PC-9 (cell line): ENCODE results near the gene ITGAD. TPM values are rescaled to one million over a fixed set of nuclear protein-coding genes. Genes with fewer than 3 reads are reported as not detected.

Experiments
- BruUV-seq: library from RNA; stranded (reverse); fragments of 400-500 nt; replicated peaks from 2 replicates; lab custom pipeline; 2021; lab: Mats Ljungman, UMichigan
- CTCF ChIA-PET: fragments of 300-600 bp; sonication (Branson Sonifier 250); formaldehyde crosslinking; loops from one replicate; lab custom pipeline; 2022; ENCODE audit warnings: antibody characterized with exemption; lab: Charles Lee
- POLR2A ChIA-PET: fragments of 300-600 bp; sonication (Branson Sonifier 250); formaldehyde crosslinking; loops from one replicate; lab custom pipeline; 2022; ENCODE audit warnings: antibody characterized with exemption; ENCODE audit not compliant: unreplicated experiment; lab: Charles Lee
- DNase-seq, 2 experiments: peaks; one replicate each; pipeline versions ENCODE4 v3.0.0 to v3.0.0-alpha.2; 2015 to 2022; ENCODE audit warnings: mixed read lengths in 1 of 2
- H2AFZ ChIP-seq: fragments of 200-600 bp; sonication (generic); 2 replicates; pipeline ENCODE4 v1.8.1; 2017; ENCODE audit warnings: antibody characterized with exemption
- H3F3A ChIP-seq: fragments of 200-600 bp; sonication (generic); 2 replicates; pipeline ENCODE4 v1.8.1; 2017; ENCODE audit warnings: antibody characterized with exemption, mild to moderate bottlenecking, low read depth; ENCODE audit not compliant: insufficient read depth
- H3K27ac ChIP-seq: fragments of 200-600 bp; sonication (generic); 2 replicates; pipeline ENCODE4 v1.6.1; 2016; ENCODE audit warnings: mixed run types
- H3K27me3 ChIP-seq: fragments of 200-600 bp; sonication (generic); 2 replicates; pipeline ENCODE4 v1.6.1; 2016; ENCODE audit warnings: low read depth, mixed run types; ENCODE audit not compliant: insufficient read depth
- H3K36me3 ChIP-seq: fragments of 200-600 bp; sonication (generic); 2 replicates; pipeline ENCODE4 v1.6.1; 2016; ENCODE audit warnings: low read depth, mixed run types
- H3K4me1 ChIP-seq: fragments of 200-600 bp; sonication (generic); replicated peaks from 2 replicates; pipeline ENCODE4 v1.6.1; 2016; ENCODE audit warnings: mixed run types; ENCODE audit not compliant: insufficient read depth
- H3K4me2 ChIP-seq: fragments of 200-600 bp; sonication (generic); 2 replicates; pipeline ENCODE4 v1.6.1; 2017; ENCODE audit warnings: mixed run types
- H3K4me3 ChIP-seq: fragments of 200-600 bp; sonication (generic); 2 replicates; pipeline ENCODE4 v1.6.1; 2016; ENCODE audit warnings: mixed run types
- H3K79me2 ChIP-seq: fragments of 200-600 bp; sonication (generic); 2 replicates; pipeline ENCODE4 v1.6.1; 2017; ENCODE audit warnings: low read depth, mixed run types
- H3K9me2 ChIP-seq: fragments of 200-600 bp; sonication (generic); 2 replicates; pipeline ENCODE4 v1.8.1; 2017; ENCODE audit warnings: mild to moderate bottlenecking; ENCODE audit not compliant: insufficient read depth
- H3K9me3 ChIP-seq: fragments of 200-600 bp; sonication (generic); 2 replicates; pipeline ENCODE4 v1.8.1; 2016; ENCODE audit warnings: low read depth; ENCODE audit not compliant: insufficient read depth
- H4K20me1 ChIP-seq: fragments of 200-600 bp; sonication (generic); 2 replicates; pipeline ENCODE4 v1.8.1; 2017; ENCODE audit not compliant: insufficient read depth
- EZH2 ChIP-seq: fragments of 200-600 bp; sonication (generic); IDR thresholded peaks from 2 replicates; pipeline ENCODE4 v1.8.0; 2017; ENCODE audit warnings: antibody characterized with exemption, low read depth
- intact Hi-C: fragments of 100-400 bp; cut with micrococcal nuclease; formaldehyde crosslinking; loops from one replicate; pipeline ENCODE4 v1.10.0; 2022; ENCODE audit not compliant: unreplicated experiment
- total RNA-seq: library from RNA; stranded (reverse); gene quantifications from 2 replicates; pipeline ENCODE4 v1.2.3, GENCODE V29; 2021
- TF ChIP-seq, protein P1 (sequence below): fragments of 200-600 bp; sonication (generic); conservative IDR thresholded peaks from 2 replicates; pipeline ENCODE4 v1.6.1; 2017; ENCODE audit warnings: mixed run types, antibody characterized with exemption, mild to moderate bottlenecking, moderate library complexity

ITGAD gene
- total RNA-seq, 1 experiment from 2014 or later: not detected

- no peak for DNase-seq
- ChIA-PET POLR2A (no interaction called here), CTCF (no interaction called here)
- TF ChIP-seq, protein P1, sequence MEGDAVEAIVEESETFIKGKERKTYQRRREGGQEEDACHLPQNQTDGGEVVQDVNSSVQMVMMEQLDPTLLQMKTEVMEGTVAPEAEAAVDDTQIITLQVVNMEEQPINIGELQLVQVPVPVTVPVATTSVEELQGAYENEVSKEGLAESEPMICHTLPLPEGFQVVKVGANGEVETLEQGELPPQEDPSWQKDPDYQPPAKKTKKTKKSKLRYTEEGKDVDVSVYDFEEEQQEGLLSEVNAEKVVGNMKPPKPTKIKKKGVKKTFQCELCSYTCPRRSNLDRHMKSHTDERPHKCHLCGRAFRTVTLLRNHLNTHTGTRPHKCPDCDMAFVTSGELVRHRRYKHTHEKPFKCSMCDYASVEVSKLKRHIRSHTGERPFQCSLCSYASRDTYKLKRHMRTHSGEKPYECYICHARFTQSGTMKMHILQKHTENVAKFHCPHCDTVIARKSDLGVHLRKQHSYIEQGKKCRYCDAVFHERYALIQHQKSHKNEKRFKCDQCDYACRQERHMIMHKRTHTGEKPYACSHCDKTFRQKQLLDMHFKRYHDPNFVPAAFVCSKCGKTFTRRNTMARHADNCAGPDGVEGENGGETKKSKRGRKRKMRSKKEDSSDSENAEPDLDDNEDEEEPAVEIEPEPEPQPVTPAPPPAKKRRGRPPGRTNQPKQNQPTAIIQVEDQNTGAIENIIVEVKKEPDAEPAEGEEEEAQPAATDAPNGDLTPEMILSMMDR: no peak
- no peak for TF ChIP-seq EZH2
- intact Hi-C loops: no loop called here
- Histone ChIP-seq H3K9me2 (no peaks in the 10 kb centered on the region), H3K27me3 (no peaks in the 10 kb centered on the region), H3K27ac (no peak overlapping the region), H3K4me3 (no peak overlapping the region), H3K9me3 (no peaks in the 10 kb centered on the region), H3F3A (peaks cover 4% of the 10 kb centered on the region; the same call in 1 of the 2 replicates), H2AFZ (no peak overlapping the region), H3K4me2 (no peak overlapping the region), H4K20me1 (no peaks in the 10 kb centered on the region), H3K4me1 (peaks cover 14% of the 10 kb centered on the region), H3K36me3 (no peaks in the 10 kb centered on the region), H3K79me2 (peaks cover 19% of the 10 kb centered on the region)
- BruUV-seq: no TSS peak
Observed at GRCh38 chr16:31407406-31407805, 14.3 kb downstream of the ITGAD start.

DNA sequence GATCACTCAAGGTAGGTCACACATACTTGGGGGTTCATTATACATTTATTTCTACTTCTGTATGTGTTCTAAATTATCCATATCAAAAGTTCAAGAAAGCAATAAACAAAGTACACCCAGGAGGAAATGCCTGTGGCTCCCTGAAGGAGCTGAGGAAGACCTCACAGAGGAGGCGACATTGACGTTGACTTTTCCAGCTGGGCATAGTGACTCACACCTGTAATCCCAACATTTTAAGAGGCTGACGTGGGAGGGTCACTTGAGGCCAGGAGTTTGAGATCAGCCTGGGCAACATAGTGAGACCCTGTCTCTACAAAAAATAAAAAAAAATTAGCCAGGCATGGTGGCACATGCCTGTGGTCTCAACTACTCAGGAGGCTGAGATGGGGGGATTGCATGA, 16.3 kb downstream of the ITGAD start:
- ChIA-PET POLR2A (interaction anchor here (0.6 to 0.7 kb wide), 2 partner anchors 229 to 300 kb away, joined by 3 to 8 read pairs; no protein-coding TSS in a partner anchor), CTCF (interaction anchor here (0.9 kb wide), 1 partner anchor 17 kb away, joined by 5 read pairs; no protein-coding TSS in a partner anchor)
- no peaks in the 10 kb centered on the region for H3K36me3 ChIP-seq
- peaks cover under 1% of the 10 kb centered on the region; the same call in 1 of the 2 replicates for H3K79me2 ChIP-seq
- H3K27ac ChIP-seq: no peak overlapping the region
- BruUV-seq: no TSS peak
- intact Hi-C loops: no loop called here
- H4K20me1 ChIP-seq: no peaks in the 10 kb centered on the region
- H3K9me3 ChIP-seq: no peaks in the 10 kb centered on the region
- DNase-seq: peak; percentile 18 to 54
- peaks cover 12% of the 10 kb centered on the region; the same call in 1 of the 2 replicates for H3K27me3 ChIP-seq
- H3K4me1 ChIP-seq: no peaks in the 10 kb centered on the region
- H2AFZ ChIP-seq: no peak overlapping the region
- no peak for TF ChIP-seq EZH2
- TF ChIP-seq, protein P1: no peak
- H3K4me2 ChIP-seq: no peak overlapping the region
- H3K9me2 ChIP-seq: no peaks in the 10 kb centered on the region
- H3K4me3 ChIP-seq: no peak overlapping the region
- H3F3A ChIP-seq: no peaks in the 10 kb centered on the region

DNA sequence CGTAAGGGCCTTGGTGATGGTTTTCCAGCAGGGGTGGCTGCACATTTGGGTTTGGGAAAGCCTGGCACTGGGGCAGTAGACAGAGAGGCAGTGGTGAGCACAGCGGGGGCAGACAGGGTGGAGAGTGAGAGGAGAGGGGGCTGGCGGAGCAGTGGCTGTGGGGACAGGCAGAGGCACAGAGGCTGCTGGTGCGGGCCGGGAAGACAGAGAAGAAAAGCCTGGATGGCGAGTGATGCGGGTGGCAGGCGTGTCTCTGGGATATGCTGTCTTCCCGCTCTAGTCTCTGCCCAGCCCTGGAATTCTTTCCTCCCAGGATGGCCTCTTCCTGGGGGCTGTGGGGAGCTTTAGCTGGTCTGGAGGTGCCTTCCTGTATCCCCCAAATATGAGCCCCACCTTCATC, 16.9 kb downstream of the ITGAD start:
- Histone ChIP-seq H3K4me1 (no peaks in the 10 kb centered on the region), H3K9me2 (no peaks in the 10 kb centered on the region), H3K36me3 (no peaks in the 10 kb centered on the region), H3K4me3 (no peak overlapping the region), H3K79me2 (no peaks in the 10 kb centered on the region), H3K4me2 (no peak overlapping the region), H3F3A (no peaks in the 10 kb centered on the region), H3K27me3 (peaks cover 19% of the 10 kb centered on the region; the same call in 1 of the 2 replicates), H4K20me1 (no peaks in the 10 kb centered on the region), H3K27ac (no peak overlapping the region), H3K9me3 (no peaks in the 10 kb centered on the region), H2AFZ (no peak overlapping the region)
- TF ChIP-seq, protein P1: no peak
- no peak for TF ChIP-seq EZH2
- BruUV-seq: no TSS peak
- POLR2A ChIA-PET: interaction anchor here (0.6 to 0.7 kb wide), 3 partner anchors 49 to 301 kb away, joined by 3 to 8 read pairs (median 4); no protein-coding TSS in a partner anchor
- DNase-seq: no peak
- CTCF ChIA-PET: interaction anchor here (0.6 kb wide), 1 partner anchor 900 kb away, joined by 10 read pairs; no protein-coding TSS in a partner anchor
- intact Hi-C loops: no loop called here
